ENCODE measurements around the gene DCHS2.

Gene DCHS2

DNA sequence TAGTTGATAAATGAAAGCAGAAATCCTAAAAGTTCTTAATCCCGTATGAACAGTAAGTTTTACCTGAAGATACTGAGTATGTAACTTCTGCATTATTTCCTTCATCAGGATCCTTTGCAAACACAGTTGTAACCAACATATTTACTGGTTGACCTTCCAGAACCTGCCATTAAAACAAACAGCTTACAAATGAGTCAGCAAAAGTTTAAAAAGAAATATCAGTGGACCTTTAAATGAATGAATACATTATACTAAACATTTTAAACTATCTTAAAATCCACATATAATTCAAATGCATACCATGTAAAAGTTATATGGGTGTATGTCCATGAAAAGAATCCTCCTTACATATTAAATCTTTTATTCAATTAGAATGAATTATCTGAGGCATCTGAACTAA lies 163.6 kb downstream of the DCHS2 start:
- Histone ChIP-seq H3K9me3 (ENCODE audit: control insufficient read depth, low read length) (no peaks in the 10 kb centered on the region), H3K36me3 (ENCODE audit: control insufficient read depth, insufficient read depth, low read length) (no peaks in the 10 kb centered on the region)
- no CpG with 5 or more reads among the region's 1 CpG for WGBS, 2 experiments (ENCODE audit: insufficient coverage in 2 of 2)

DNA sequence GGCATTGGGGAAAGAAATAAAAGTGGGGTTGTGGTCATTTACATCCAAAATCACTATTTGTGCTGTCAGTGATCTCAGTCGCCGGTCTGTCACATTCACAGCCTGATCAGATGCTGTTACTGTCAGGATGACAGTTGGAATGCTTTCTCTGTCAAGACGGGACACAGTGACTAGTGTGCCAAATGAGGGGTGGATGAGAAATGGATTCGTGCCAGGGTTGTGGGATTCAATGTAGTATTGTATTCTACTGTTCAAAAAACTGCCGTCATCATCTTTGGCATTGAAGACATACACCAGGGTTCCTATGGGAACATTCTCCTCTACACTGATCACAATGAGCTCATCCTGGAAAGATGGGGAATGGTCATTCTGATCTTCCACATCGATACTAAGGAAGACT lies 171.1 kb downstream of the DCHS2 start:
- H3K4me1 ChIP-seq (ENCODE audit: control insufficient read depth, insufficient read depth, low read length, poor library complexity, severe bottlenecking), result no peaks in the 10 kb centered on the region
- no peak overlapping the region for H3K27ac ChIP-seq (ENCODE audit: low read depth, low read length, severe bottlenecking)
- WGBS, 2 experiments (ENCODE audit: insufficient coverage in 2 of 2), result 81% methylated on average over 5 of the region's 6 CpGs
- H3K4me3 ChIP-seq (ENCODE audit: extremely low read depth, insufficient read depth, low read length, poor library complexity, severe bottlenecking), result no peak overlapping the region
- H3K36me3 ChIP-seq (ENCODE audit: control insufficient read depth, insufficient read depth, low read length), result no peaks in the 10 kb centered on the region
- no peaks in the 10 kb centered on the region for H3K9me3 ChIP-seq (ENCODE audit: control insufficient read depth, low read length)

More for the DNA sequence above, 163.6 kb downstream of the DCHS2 start:
- H3K4me1 ChIP-seq (ENCODE audit: control insufficient read depth, insufficient read depth, low read length, poor library complexity, severe bottlenecking), result no peaks in the 10 kb centered on the region
- no peak overlapping the region for H3K27ac ChIP-seq (ENCODE audit: low read depth, low read length, severe bottlenecking)
- H3K4me3 ChIP-seq (ENCODE audit: extremely low read depth, insufficient read depth, low read length, poor library complexity, severe bottlenecking), result no peak overlapping the region

DNA sequence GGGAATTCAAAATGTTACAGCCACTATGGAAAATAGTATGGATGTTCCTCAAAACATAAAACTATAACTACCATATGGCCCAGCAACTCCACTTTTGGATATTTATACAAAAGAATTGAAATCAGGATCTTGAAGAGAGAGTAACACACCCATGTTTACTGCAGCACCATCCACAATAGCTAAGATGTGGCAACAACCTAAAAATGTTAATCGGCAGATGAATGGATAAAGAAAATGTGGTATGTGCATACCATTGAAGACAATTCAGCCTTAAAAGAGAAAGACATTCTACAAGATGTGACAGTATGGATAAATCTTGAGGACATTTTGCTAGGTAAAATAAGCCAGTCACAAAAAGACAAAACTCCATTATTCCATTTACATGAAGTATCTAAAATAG lies 171.9 kb downstream of the DCHS2 start:
- WGBS, 2 experiments (ENCODE audit: insufficient coverage in 2 of 2), result no CpG with 5 or more reads among the region's 1 CpG
- no peak overlapping the region for H3K4me3 ChIP-seq (ENCODE audit: extremely low read depth, insufficient read depth, low read length, poor library complexity, severe bottlenecking)
- H3K9me3 ChIP-seq (ENCODE audit: control insufficient read depth, low read length), result no peaks in the 10 kb centered on the region
- no peaks in the 10 kb centered on the region for H3K4me1 ChIP-seq (ENCODE audit: control insufficient read depth, insufficient read depth, low read length, poor library complexity, severe bottlenecking)
- no peaks in the 10 kb centered on the region for H3K36me3 ChIP-seq (ENCODE audit: control insufficient read depth, insufficient read depth, low read length)
- H3K27ac ChIP-seq (ENCODE audit: low read depth, low read length, severe bottlenecking), result no peak overlapping the region

DNA sequence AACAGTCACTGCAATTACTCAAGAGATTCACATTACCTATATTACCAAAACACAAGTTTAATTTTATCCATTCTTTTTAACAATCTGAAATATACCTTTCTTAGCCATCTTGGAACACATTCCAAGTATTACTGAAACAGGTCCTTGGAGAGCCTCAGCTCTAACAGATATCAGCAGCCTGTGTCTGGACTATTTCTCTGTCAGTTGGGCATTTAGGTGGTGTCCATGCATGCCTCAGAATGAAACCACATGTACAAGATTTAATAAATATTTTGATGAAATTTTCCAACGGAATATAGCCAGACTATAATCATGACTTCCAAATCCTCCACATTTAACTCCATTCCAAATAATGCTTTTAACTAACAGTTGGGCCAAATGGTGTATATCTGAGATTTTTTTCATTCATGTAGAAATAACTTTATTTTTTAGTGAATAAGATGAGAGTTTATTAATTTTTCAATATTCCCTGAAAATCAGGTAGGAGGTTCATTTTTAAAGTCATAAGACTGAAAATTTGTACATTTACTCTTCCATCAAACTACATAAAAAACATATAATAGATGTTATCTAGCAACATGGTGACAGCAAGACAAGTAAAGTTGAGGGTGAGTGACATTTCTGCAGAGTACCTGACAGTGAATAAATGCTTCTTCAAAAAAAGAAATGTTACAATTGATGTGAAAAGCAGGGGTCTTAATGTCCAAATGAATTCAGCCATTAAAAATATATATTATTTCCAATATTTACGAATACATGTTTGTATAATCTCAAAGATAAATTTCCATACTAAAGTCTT lies 174.2 kb downstream of the DCHS2 start:
- Histone ChIP-seq H3K9me3 (ENCODE audit: control insufficient read depth, low read length) (no peaks in the 10 kb centered on the region), H3K36me3 (ENCODE audit: control insufficient read depth, insufficient read depth, low read length) (no peaks in the 10 kb centered on the region), H3K4me3 (ENCODE audit: extremely low read depth, insufficient read depth, low read length, poor library complexity, severe bottlenecking) (no peak overlapping the region), H3K27ac (ENCODE audit: low read depth, low read length, severe bottlenecking) (no peak overlapping the region), H3K4me1 (ENCODE audit: control insufficient read depth, insufficient read depth, low read length, poor library complexity, severe bottlenecking) (no peaks in the 10 kb centered on the region)
- WGBS, 2 experiments (ENCODE audit: insufficient coverage in 2 of 2), result no CpG with 5 or more reads among the region's 2 CpGs

DNA sequence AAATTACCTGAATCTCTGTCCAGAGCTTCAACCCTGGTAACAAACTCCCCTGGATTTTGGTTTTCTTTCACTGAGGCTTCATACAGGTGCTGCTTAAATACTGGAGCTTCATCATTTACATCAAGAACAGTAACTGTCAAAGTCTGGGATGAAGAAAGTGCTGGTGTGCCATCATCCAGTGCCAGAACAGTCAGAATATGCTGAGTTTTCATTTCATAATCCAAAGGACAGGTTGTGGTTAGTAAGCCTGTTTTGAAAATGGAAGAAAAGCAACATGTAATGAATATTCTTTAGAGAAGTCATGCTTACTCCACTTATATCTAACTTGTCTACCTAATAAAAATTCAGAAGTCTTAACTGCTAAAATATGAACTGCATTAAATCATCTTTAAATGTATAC lies 175.9 kb downstream of the DCHS2 start:
- no peak overlapping the region for H3K4me3 ChIP-seq (ENCODE audit: extremely low read depth, insufficient read depth, low read length, poor library complexity, severe bottlenecking)
- no peak overlapping the region for H3K27ac ChIP-seq (ENCODE audit: low read depth, low read length, severe bottlenecking)
- H3K4me1 ChIP-seq (ENCODE audit: control insufficient read depth, insufficient read depth, low read length, poor library complexity, severe bottlenecking), result no peaks in the 10 kb centered on the region
- H3K36me3 ChIP-seq (ENCODE audit: control insufficient read depth, insufficient read depth, low read length), result no peaks in the 10 kb centered on the region
- H3K9me3 ChIP-seq (ENCODE audit: control insufficient read depth, low read length), result no peaks in the 10 kb centered on the region

DNA sequence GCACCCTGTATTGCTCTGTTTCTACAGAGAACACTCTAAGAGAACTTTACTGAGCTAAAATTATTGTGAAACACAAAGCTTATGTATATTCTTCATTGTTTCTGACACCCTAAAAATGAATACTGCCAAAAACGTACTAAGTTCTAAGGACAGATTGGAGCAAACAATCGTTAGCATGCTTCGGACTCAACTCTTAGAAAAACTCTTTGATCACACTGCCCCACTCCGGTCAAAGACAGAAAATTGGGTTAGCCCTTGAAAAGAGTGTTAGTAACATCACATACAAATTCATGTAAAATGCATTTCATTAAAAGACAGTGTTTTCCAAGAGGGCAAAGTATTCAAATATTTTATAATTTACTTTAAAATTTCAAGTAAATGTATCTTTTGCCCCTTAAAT lies 177.4 kb downstream of the DCHS2 start:
- Histone ChIP-seq H3K4me1 (ENCODE audit: control insufficient read depth, insufficient read depth, low read length, poor library complexity, severe bottlenecking) (no peaks in the 10 kb centered on the region), H3K36me3 (ENCODE audit: control insufficient read depth, insufficient read depth, low read length) (no peaks in the 10 kb centered on the region), H3K9me3 (ENCODE audit: control insufficient read depth, low read length) (no peaks in the 10 kb centered on the region), H3K27ac (ENCODE audit: low read depth, low read length, severe bottlenecking) (no peak overlapping the region), H3K4me3 (ENCODE audit: extremely low read depth, insufficient read depth, low read length, poor library complexity, severe bottlenecking) (no peak overlapping the region)
- 50% methylated on average over 2 of the region's 4 CpGs; no CpG with 5 or more reads in 1 of the 2 experiments for WGBS, 2 experiments (ENCODE audit: insufficient coverage in 2 of 2)

DNA sequence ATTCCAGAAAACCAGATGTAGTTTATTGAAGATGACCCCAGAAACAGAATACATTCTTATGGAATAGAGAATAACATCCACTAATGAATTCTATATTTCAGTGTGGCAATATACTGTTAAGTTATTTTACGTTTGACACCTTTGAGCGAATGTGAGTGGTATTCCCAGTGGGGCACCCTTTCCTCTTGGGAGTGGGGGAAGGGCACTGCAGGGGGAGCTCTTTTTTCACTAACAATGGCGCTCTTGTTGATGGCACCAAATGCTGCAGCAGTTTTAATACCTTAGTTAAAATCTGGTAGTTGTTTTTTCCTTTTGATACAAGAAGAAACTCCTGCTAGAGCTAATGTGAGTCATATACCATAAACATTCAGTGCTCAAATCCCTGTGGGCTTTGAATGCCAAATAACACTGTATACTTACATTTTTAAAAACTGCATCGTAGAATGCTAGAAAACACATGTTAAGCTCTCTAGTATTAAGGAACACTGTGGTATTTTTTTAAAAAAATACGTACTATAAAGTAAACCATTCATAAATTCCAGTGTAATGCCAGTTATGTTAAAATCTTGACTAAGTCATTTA lies 178.5 kb downstream of the DCHS2 start:
- 64 to 68% methylated on average over 2 of the region's 5 CpGs for WGBS, 2 experiments (ENCODE audit: insufficient coverage in 2 of 2)
- no peaks in the 10 kb centered on the region for H3K9me3 ChIP-seq (ENCODE audit: control insufficient read depth, low read length)
- H3K27ac ChIP-seq (ENCODE audit: low read depth, low read length, severe bottlenecking), result no peak overlapping the region
- no peaks in the 10 kb centered on the region for H3K36me3 ChIP-seq (ENCODE audit: control insufficient read depth, insufficient read depth, low read length)
- H3K4me3 ChIP-seq (ENCODE audit: extremely low read depth, insufficient read depth, low read length, poor library complexity, severe bottlenecking), result no peak overlapping the region
- H3K4me1 ChIP-seq (ENCODE audit: control insufficient read depth, insufficient read depth, low read length, poor library complexity, severe bottlenecking), result no peaks in the 10 kb centered on the region

DNA sequence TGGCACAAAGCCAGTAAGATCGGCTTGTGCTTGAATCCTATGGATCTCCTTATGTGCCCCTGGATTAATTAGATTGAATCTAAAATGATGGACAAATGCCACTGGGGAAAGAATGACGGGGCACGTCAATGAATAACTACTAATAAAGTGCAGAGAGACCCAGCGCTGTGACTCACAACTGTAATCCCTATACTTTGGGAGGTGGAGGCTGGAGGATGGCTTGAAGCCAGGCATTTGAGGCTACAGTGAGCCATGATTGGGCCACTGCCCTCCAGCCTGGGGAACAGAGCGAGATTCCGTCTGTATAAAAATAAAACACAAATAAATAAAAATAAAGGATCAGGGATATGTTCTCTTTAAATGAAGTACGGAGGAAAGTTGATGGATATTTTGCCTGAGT lies 179.4 kb downstream of the DCHS2 start:
- 60 to 70% methylated on average over 2 of the region's 7 CpGs for WGBS, 2 experiments (ENCODE audit: insufficient coverage in 2 of 2)
- no peaks in the 10 kb centered on the region for H3K4me1 ChIP-seq (ENCODE audit: control insufficient read depth, insufficient read depth, low read length, poor library complexity, severe bottlenecking)
- H3K9me3 ChIP-seq (ENCODE audit: control insufficient read depth, low read length), result no peaks in the 10 kb centered on the region
- H3K36me3 ChIP-seq (ENCODE audit: control insufficient read depth, insufficient read depth, low read length), result no peaks in the 10 kb centered on the region
- H3K4me3 ChIP-seq (ENCODE audit: extremely low read depth, insufficient read depth, low read length, poor library complexity, severe bottlenecking), result no peak overlapping the region
- H3K27ac ChIP-seq (ENCODE audit: low read depth, low read length, severe bottlenecking), result no peak overlapping the region

DNA sequence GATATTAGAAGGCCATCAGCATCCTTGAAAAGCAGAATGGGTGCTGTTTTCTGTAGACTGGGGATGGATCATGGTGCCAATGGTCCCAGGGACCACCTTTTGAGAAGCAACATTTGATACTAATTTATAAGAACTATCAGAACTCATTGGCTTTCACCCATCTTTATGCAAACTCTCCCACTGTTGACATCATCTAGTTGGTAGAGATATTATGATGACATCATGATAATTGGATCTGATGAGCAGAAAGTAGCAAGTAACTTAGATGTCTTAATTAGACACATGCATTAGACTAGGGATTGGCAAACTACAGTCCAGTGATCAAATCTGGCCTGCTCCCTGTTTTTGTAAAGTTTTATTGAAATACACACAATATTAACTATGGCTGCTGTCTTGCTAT lies 181.0 kb downstream of the DCHS2 start:
- H3K4me3 ChIP-seq (ENCODE audit: extremely low read depth, insufficient read depth, low read length, poor library complexity, severe bottlenecking), result no peak overlapping the region
- no peaks in the 10 kb centered on the region for H3K9me3 ChIP-seq (ENCODE audit: control insufficient read depth, low read length)
- H3K4me1 ChIP-seq (ENCODE audit: control insufficient read depth, insufficient read depth, low read length, poor library complexity, severe bottlenecking), result no peaks in the 10 kb centered on the region
- H3K36me3 ChIP-seq (ENCODE audit: control insufficient read depth, insufficient read depth, low read length), result no peaks in the 10 kb centered on the region
- no peak overlapping the region for H3K27ac ChIP-seq (ENCODE audit: low read depth, low read length, severe bottlenecking)

DNA sequence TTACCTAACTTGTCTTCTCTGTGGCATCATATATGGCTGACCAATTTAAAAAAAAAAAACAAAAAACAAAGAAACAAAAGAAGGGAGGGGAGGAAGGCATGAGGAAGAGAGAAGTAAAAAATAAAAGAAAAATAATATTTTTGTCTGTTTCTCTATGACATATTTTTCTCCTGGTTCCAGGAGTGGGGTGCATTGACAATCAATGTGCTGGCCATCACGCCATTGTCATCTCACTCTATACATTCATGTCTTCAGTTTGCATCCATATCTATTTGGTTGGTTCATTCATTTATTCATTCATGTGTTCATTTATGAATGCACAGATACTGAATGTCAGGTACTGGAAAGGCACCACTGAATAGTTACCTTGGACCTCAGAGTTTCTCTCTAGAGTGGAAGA lies 183.4 kb downstream of the DCHS2 start:
- H3K9me3 ChIP-seq (ENCODE audit: control insufficient read depth, low read length), result no peaks in the 10 kb centered on the region
- H3K27ac ChIP-seq (ENCODE audit: low read depth, low read length, severe bottlenecking), result no peak overlapping the region
- no peak overlapping the region for H3K4me3 ChIP-seq (ENCODE audit: extremely low read depth, insufficient read depth, low read length, poor library complexity, severe bottlenecking)
- no peaks in the 10 kb centered on the region for H3K4me1 ChIP-seq (ENCODE audit: control insufficient read depth, insufficient read depth, low read length, poor library complexity, severe bottlenecking)
- no peaks in the 10 kb centered on the region for H3K36me3 ChIP-seq (ENCODE audit: control insufficient read depth, insufficient read depth, low read length)
- WGBS, 2 experiments (ENCODE audit: insufficient coverage in 2 of 2), result no CpG with 5 or more reads among the region's 1 CpG

DNA sequence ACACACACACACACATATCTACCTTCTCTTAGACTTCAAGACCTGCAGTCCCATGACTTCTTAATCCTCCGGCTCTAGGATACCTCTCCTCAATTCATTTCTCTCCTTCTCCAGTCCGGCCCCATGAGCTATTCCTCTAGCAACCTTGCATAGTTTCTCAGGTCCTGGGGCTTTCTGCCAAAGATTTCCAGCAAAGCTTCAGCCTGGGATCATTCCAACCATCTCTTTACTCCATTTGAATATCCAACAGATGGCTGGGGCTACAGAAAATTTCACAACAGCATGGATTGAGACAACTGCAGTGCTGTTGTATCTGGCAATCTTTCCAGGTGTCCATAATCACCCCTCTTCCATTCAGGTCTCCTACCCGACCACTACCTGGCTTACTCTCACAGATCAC lies 184.1 kb downstream of the DCHS2 start:
- Histone ChIP-seq H3K27ac (ENCODE audit: low read depth, low read length, severe bottlenecking) (no peak overlapping the region), H3K36me3 (ENCODE audit: control insufficient read depth, insufficient read depth, low read length) (no peaks in the 10 kb centered on the region), H3K4me1 (ENCODE audit: control insufficient read depth, insufficient read depth, low read length, poor library complexity, severe bottlenecking) (no peaks in the 10 kb centered on the region), H3K9me3 (ENCODE audit: control insufficient read depth, low read length) (no peaks in the 10 kb centered on the region), H3K4me3 (ENCODE audit: extremely low read depth, insufficient read depth, low read length, poor library complexity, severe bottlenecking) (no peak overlapping the region)
- 74 to 84% methylated on average over 3 of the region's 3 CpGs for WGBS, 2 experiments (ENCODE audit: insufficient coverage in 2 of 2)

Measured in mesodermal cell (in vitro differentiated cells).